ENCODE data around the gene DDRGK1. TPM values are rescaled to one million over a fixed set of nuclear protein-coding genes. Genes with fewer than 3 reads are reported as not detected.

DDRGK1 gene
- total and polyA plus RNA-seq, 2 experiments from 2014 or later = 92.9 to 154 TPM

- H3K9me2 ChIP-seq (replicated peaks; ENCODE audit: insufficient read depth) = no peaks in the 10 kb centered on the region
- H2AFZ ChIP-seq = peak overlapping the region; percentile 82
- WGBS (ENCODE audit: low lambda C conversion rate, missing lambda C conversion rate) = 15% methylated on average over 31 of the region's 31 CpGs
- no peak for TF ChIP-seq EZH2phosphoT487 (IDR thresholded peaks at IDR 0.05; ENCODE audit: low read depth, severe bottlenecking, unreplicated experiment)
- TF ChIP-seq, protein P1, sequence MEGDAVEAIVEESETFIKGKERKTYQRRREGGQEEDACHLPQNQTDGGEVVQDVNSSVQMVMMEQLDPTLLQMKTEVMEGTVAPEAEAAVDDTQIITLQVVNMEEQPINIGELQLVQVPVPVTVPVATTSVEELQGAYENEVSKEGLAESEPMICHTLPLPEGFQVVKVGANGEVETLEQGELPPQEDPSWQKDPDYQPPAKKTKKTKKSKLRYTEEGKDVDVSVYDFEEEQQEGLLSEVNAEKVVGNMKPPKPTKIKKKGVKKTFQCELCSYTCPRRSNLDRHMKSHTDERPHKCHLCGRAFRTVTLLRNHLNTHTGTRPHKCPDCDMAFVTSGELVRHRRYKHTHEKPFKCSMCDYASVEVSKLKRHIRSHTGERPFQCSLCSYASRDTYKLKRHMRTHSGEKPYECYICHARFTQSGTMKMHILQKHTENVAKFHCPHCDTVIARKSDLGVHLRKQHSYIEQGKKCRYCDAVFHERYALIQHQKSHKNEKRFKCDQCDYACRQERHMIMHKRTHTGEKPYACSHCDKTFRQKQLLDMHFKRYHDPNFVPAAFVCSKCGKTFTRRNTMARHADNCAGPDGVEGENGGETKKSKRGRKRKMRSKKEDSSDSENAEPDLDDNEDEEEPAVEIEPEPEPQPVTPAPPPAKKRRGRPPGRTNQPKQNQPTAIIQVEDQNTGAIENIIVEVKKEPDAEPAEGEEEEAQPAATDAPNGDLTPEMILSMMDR (IDR thresholded peaks at IDR 0.05; ENCODE audit: poor library complexity) = no peak
- no peak for TF ChIP-seq EZH2 (IDR thresholded peaks at IDR 0.05; ENCODE audit: borderline replicate concordance)
- peak overlapping the region; percentile 93 for H3K4me2 ChIP-seq
- H4K20me1 ChIP-seq (ENCODE audit: insufficient read depth, poor library complexity, severe bottlenecking) = no peaks in the 10 kb centered on the region
- H3K4me1 ChIP-seq (ENCODE audit: insufficient read depth) = peaks cover 17% of the 10 kb centered on the region
- H3K79me2 ChIP-seq = peaks cover 34% of the 10 kb centered on the region
- peak; percentile 41 for DNase-seq (ENCODE audit: low spot score)
- no peaks in the 10 kb centered on the region for H3K27me3 ChIP-seq
- peak overlapping the region; percentile 94 for H3K27ac ChIP-seq
- no peaks in the 10 kb centered on the region for H3K9me3 ChIP-seq (ENCODE audit: low read depth)
- H3K36me3 ChIP-seq (replicated peaks; ENCODE audit: insufficient read depth, low read depth) = no peaks in the 10 kb centered on the region
- peak overlapping the region; percentile 92 for H3K4me3 ChIP-seq
Observed at GRCh38 chr20:3203315-3204123, 963 bp downstream of the DDRGK1 start.

DNA sequence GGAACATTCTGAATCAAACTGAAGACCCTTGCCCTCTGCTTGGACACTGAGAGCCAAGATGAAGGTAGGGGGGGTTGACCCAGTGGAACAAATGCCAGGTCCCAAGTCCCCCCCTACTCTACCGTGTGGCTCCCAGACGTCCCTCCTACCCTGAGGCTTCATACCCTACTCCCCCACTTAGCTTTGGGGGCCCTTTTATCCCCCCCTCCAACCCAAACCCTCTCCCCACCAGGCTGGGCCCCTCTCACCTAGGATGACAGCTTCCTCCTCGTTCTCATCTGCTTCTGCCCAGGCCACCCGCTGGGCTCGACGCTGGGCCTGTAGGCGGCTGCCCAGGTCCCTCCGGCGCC is 1.5 kb downstream of the DDRGK1 start:
- TF ChIP-seq EZH2 (IDR thresholded peaks at IDR 0.05; ENCODE audit: borderline replicate concordance) = no peak
- no peak for TF ChIP-seq EZH2phosphoT487 (IDR thresholded peaks at IDR 0.05; ENCODE audit: low read depth, severe bottlenecking, unreplicated experiment)
- TF ChIP-seq, protein P1 (IDR thresholded peaks at IDR 0.05; ENCODE audit: poor library complexity) = no peak
- DNase-seq (ENCODE audit: low spot score) = no peak
- Histone ChIP-seq H3K9me3 (ENCODE audit: low read depth) (no peaks in the 10 kb centered on the region), H3K36me3 (replicated peaks; ENCODE audit: insufficient read depth, low read depth) (no peaks in the 10 kb centered on the region), H3K4me3 (peak overlapping the region; percentile 92), H4K20me1 (ENCODE audit: insufficient read depth, poor library complexity, severe bottlenecking) (no peaks in the 10 kb centered on the region), H3K27ac (peak overlapping the region; percentile 94), H3K4me2 (peak overlapping the region; percentile 93), H3K4me1 (ENCODE audit: insufficient read depth) (peaks cover 11% of the 10 kb centered on the region), H3K9me2 (replicated peaks; ENCODE audit: insufficient read depth) (no peaks in the 10 kb centered on the region), H3K27me3 (no peaks in the 10 kb centered on the region), H2AFZ (no peak overlapping the region), H3K79me2 (peaks cover 30% of the 10 kb centered on the region)
- WGBS (ENCODE audit: low lambda C conversion rate, missing lambda C conversion rate) = 57% methylated on average over 9 of the region's 9 CpGs

- H3K4me3 ChIP-seq = no peak overlapping the region
- H3K36me3 ChIP-seq (replicated peaks; ENCODE audit: insufficient read depth, low read depth) = no peaks in the 10 kb centered on the region
- no peaks in the 10 kb centered on the region for H3K27me3 ChIP-seq
- 96% methylated on average over 27 of the region's 27 CpGs for WGBS (ENCODE audit: low lambda C conversion rate, missing lambda C conversion rate)
- H3K4me1 ChIP-seq (ENCODE audit: insufficient read depth) = peaks cover 11% of the 10 kb centered on the region
- peaks cover 28% of the 10 kb centered on the region for H3K79me2 ChIP-seq
- H4K20me1 ChIP-seq (ENCODE audit: insufficient read depth, poor library complexity, severe bottlenecking) = no peaks in the 10 kb centered on the region
- DNase-seq (ENCODE audit: low spot score) = no peak
- no peaks in the 10 kb centered on the region for H3K9me3 ChIP-seq (ENCODE audit: low read depth)
- H3K9me2 ChIP-seq (replicated peaks; ENCODE audit: insufficient read depth) = no peaks in the 10 kb centered on the region
- H2AFZ ChIP-seq = no peak overlapping the region
- H3K27ac ChIP-seq = no peak overlapping the region
- no peak overlapping the region for H3K4me2 ChIP-seq
- TF ChIP-seq EZH2 (IDR thresholded peaks at IDR 0.05; ENCODE audit: borderline replicate concordance) = no peak
- TF ChIP-seq EZH2phosphoT487 (IDR thresholded peaks at IDR 0.05; ENCODE audit: low read depth, severe bottlenecking, unreplicated experiment) = no peak
- TF ChIP-seq, protein P1 (IDR thresholded peaks at IDR 0.05; ENCODE audit: poor library complexity) = no peak
Observed at GRCh38 chr20:3199976-3200755, 4.3 kb downstream of the DDRGK1 start.
